Stimulated activated CD8-positive, alpha-beta memory T cell treated with anti-CD3 and anti-CD28 coated beads, Interleukin-15, amount 100 ng/mL, for 48 hours (primary cell): ENCODE results near the gene NID1.
"Not testable (repeated sequence)": the region's sequence is repeated elsewhere in the genome, so short reads cannot be mapped to it uniquely, and the experiment has no call there.

Experiments used
- DNase-seq, 2 donors: peaks; one replicate each; pipeline ENCODE4 v3.0.0-alpha.2; 2020; ENCODE audit warnings: low read depth in 2 of 2

The NID1 gene

DNA sequence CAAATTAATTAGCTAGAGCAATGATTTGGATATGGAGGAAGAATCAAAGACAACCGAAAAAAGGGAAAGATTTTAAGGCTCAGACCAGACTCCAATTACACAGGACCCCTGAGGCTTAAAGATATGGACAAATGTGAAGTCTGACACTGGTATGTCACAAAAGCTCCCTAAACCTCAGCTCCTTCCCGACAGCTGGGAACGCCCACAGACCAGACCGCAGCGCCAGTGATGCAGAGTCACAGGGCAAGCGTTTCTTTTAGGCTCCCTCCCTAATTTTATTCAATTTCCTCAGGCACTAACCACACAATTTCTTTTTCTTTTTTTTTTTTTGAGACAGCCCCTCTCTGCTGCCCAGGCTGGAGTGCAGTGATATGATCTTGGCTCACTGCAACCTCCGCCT is 40.2 kb downstream of the NID1 start:
- no peak for DNase-seq

GRCh38 chr1:236023926-236024565 is 40.8 kb downstream of the NID1 start:
- DNase-seq, result no peak

DNA sequence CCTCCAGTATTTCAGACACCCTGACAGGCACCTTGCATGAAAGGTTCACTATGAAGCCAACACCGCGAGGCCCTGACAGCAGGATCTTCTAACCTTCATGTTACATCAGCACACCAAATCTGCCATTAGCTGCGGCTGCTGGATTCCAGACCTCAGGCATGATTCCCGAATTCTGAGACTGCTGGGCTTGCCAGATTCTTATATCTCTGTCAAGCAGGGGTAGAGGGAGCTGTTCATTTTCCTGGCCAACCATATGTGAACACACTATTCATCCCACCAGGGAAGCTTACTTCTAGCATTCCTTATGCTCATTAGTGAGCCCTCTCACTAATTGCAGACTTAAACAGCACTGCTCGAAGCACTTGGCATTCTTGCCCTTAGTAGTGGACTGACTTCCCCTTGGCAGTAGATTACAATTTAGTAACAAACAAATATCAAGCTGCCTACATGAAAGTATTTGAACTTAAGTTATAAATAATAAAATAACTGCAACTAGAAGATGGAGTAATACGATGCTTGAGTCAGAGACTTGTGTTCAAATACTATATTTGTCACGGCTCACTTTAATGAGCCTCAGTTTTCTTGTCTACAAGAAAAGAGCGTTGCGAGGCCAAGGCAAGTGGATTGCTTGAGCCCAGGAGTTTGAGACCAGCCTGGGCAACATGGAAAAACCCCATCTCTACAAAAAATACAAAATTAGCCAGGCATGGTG is 43.3 kb downstream of the NID1 start:
- DNase-seq, result no peak

DNA sequence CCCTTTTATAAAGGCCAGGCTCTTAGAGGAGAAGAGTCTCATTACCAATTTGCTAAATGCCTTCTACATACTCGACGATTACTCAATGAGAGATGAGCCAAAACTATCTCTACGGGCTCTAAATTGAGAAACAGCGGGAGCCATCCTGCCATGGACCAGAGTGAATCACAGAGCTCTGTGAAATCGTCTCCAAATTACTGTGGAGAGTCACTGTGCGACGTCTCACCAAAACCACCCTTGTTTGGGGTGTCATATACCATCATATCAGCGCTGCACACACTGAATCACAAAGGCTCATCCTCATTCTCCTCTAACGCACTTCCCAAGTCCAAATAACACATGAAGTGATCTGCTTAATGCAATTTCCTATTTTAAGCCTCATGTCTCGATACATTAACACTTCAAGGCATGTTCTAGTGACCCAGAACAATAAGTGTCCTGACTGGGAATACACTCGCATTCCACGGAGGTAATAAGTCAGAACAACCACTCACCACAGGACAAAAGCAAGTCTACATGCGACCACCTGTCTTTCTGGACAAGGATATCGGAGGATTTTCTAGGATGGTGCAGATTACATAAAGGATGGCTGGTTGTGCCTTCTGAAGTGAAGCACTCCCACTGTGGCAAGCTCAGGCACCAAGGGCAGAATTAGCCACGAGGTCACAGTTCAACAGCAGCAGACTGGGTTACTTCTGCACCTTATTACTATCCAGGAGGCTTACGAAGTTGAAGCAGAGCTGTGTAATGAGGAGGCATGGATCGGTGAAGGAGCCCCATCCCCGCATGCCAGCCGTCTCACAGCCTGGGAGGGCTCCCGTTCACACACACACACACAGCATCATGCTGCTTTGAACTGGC is 44.3 kb downstream of the NID1 start:
- no peak for DNase-seq

GRCh38 chr1:236018885-236019453 is 45.9 kb downstream of the NID1 start:
- no peak for DNase-seq

DNA sequence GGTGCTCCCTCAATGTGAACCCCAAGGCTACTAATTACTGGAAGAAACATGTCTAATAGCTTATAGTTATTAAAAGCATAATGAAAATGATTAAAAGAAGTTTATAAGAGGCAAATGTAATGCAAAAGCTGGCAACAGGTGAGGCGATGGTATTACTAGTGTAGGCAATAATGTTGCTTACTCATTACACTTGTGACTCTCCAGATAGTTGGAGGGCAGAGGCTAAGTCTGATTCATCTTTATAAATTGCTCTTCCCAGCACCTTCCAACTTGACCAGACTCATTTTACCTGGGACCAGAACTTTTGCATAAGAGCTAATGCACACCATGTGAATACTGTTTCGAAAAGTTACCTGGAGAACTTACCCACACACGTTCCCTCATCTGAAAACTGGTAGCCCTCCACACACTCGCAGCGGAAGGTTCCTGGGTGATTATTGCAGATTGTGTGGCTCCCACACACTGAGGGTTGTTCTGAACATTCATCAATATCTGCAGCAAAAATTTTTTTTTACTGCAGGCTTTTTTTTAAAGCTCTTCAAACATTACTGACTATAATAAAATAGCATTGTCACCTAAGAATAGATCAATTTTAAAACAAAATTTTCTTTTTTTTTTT is 48.0 kb downstream of the NID1 start:
- no peak for DNase-seq

- DNase-seq, result no peak
Measured at GRCh38 chr1:236016083-236016482, 48.8 kb downstream of the NID1 start.

DNA sequence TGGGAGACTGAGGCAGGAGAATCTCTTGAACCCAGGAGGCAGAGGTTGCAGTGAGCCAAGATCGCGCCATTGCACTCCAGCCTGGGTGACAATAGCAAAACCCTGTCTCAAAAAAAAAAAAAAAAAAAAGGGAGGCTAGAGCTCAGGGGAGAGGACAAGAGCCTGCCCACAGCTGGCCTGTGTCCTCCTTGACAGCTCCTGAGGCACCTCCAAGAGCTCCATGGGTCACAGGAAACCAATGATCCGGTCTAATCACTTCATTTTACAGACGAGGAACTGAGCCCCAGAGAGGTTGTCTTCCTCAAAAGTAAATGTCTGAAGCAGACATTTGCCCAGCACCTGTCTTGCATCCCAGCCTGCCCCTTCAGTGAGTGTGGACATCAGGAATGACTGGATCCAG is 49.4 kb downstream of the NID1 start:
- DNase-seq, result no peak

DNA sequence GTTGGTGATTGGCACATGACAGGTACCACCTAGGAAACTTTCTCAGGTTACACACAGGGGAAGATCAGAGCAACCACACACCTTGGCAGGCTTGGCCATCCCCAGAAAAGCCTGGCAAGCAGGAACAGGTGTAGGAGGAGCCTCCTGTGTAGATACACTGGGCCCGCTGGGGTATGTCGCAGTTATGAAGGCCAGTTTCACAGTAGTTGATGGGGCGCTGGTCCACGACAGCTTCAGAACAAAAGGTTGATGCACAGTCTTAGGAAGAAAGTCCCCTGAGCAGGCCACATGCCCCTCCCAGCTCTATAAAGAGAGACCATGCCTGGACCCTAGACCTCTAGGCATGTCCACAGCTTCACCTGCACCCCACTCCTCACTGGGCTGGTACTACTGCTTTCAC is 51.6 kb downstream of the NID1 start:
- no peak for DNase-seq

DNA sequence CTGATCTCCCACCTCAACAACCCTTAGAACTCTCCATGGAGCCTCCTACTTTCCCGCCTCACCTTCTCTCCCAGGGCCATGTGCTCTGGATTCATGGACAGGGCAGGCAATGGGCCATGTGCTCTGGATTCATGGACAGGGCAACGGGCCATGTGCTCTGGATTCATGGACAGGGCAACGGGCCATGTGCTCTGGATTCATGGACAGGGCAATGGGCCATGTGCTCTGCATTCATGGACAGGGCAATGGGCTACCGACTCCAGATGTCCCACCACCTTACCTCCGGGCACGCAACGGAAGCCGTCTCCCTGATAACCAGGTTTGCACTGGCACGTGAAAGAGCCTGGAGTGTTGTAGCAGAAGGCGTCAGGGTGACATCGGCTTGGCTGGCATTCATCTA is 53.2 kb downstream of the NID1 start:
- DNase-seq, result no peak

- no peak for DNase-seq
Measured at GRCh38 chr1:236010443-236010842, 54.4 kb downstream of the NID1 start.

DNA sequence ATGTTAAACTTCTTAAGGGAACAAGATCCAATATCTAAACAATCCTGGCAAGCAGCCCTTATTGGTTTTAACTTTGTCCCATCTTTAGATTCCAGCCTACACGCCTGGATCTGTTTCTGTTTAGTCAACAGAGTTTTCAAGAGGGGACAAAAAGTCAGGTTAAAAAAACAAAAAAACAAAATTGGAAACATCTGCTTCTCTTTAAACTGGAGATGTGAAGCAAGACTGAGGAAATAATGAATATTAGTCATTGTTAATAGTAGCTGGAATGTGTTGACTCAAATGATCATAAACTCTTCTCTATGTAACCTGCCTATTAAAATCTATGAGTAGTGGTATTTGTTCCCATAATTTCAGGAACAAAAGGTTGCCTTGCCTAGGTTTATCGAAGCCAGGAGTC is 55.0 kb downstream of the NID1 start:
- DNase-seq, result no peak

GRCh38 chr1:236009191-236009590 is 55.7 kb downstream of the NID1 start:
- no peak for DNase-seq

GRCh38 chr1:236007781-236008180 is 57.1 kb downstream of the NID1 start:
- DNase-seq, result no peak

- not testable (repeated sequence) for DNase-seq
Measured at GRCh38 chr1:236003058-236003457, 61.8 kb downstream of the NID1 start.

- DNase-seq, result no peak
Measured at GRCh38 chr1:236002572-236002971, 62.3 kb downstream of the NID1 start.

GRCh38 chr1:236002025-236002390 is 62.9 kb downstream of the NID1 start:
- DNase-seq, result no peak

- DNase-seq, result no peak
Measured at GRCh38 chr1:236000781-236001180, 64.1 kb downstream of the NID1 start.

DNA sequence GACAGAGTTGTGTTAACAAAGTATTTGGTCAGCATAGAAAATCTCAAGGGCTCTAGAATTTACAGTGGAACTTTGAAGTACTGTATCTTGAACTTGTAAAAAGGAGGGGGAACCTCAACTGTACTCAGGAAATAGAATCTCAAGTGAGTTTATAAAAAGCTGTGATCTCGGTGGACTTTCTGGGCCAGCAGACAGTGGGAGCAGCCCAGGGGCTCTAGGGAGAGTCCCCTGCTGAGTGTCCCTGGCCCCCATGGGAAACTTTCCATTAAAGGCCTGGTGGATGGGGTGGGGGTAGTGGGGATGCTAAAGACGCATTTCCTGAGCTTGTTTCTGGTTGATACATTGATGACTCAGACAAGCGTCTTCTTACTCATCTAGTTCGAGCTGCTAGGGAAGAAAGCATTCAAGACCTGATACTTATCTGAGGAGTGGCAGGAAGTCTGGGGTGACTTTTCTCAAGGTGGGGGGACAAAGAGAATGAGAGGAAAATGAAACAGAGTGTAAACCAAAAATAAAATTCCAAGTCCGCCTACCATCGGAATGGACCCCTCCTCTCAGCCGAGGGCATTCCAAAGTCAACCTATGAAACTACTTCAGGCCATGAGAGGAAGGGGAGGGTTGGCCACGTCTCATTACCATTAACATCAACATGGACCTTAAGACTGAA is 65.5 kb downstream of the NID1 start:
- DNase-seq, result peak; percentile 42 to 59

DNA sequence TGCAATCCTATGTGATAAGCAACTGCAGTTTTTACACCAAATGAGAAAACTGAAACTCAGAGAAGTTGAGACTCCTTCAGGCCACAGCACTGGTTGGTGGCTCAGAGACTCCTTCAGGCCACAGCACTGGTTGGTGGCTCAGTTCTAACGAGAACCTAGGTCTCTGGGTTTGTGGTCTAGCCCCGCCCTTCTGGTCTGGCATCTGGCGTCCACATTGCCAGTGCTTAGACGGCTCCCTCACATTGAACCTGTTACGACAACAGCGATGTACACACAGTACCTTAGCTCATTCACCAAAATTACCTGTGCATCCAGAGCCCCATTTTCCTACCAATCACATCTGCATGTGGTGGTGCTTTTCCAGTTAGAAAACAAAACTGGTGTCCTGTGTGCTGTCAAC is 66.1 kb downstream of the NID1 start:
- peak; percentile 38 to 57 for DNase-seq

DNA sequence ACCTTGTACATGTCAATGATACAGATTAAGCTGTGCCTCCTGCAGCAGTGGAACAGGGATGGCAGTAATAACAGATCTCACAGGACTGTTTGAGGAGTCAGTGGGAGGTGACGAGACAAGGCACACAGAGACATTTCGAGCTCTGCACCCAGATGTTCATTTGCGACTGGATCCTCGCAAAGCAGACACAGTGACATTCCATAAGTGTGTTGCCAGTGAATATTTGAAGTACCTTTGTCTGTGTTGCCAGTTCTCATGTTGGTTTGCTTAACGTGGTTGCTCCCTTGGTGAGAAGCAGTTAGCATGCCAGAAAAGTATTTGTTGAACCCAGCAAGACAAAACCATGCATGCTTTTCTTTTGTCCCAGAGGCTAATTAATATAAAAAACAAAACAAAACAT is 67.0 kb downstream of the NID1 start:
- no peak for DNase-seq

DNA sequence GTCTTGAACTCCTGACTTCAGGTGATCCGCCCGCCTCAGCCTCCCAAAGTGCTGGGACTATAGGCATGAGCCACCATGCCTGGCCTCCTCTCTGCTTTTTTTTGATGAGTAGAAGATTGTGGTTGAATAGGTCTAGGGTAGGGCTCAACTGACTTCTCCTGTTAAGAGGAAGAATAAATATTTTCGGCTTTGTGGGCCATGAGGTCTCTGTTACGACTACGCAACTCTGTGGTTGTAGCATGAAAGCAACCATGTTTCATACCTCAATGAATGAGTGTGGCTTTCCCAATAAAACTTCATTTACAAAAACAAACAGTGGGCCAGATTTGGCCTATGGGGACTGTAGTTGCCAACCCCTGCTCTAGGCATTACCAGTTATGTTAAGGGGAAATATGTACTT is 67.8 kb downstream of the NID1 start:
- no peak for DNase-seq
